GM19043 (cell line): ENCODE results near the gene ADSS1.

Source experiments
- ATAC-seq: cut with Tn5 transposase; IDR thresholded peaks from one replicate; pipeline ENCODE4 v1.9.1; 2021; ENCODE audit warnings: low read depth; ENCODE audit not compliant: unreplicated experiment

The ADSS1 gene

GRCh38 chr14:104712881-104713734 is 10.9 kb upstream of the ADSS1 start:
- no peak for ATAC-seq

GRCh38 chr14:104714066-104714465 is 10.0 kb upstream of the ADSS1 start:
- ATAC-seq, result no peak

- ATAC-seq, result no peak
Observed at GRCh38 chr14:104714681-104715080, 9.3 kb upstream of the ADSS1 start.

- no peak for ATAC-seq
Observed at GRCh38 chr14:104715416-104715815, 8.6 kb upstream of the ADSS1 start.

GRCh38 chr14:104715871-104716270 is 8.2 kb upstream of the ADSS1 start:
- ATAC-seq, result no peak

- ATAC-seq, result no peak
Observed at GRCh38 chr14:104717137-104717536, 6.9 kb upstream of the ADSS1 start.

GRCh38 chr14:104717646-104718045 is 6.4 kb upstream of the ADSS1 start:
- no peak for ATAC-seq

- ATAC-seq, result no peak
Observed at GRCh38 chr14:104718147-104718546, 5.9 kb upstream of the ADSS1 start.

GRCh38 chr14:104718871-104719270 is 5.2 kb upstream of the ADSS1 start:
- no peak for ATAC-seq

- no peak for ATAC-seq
Observed at GRCh38 chr14:104719343-104719742, 4.7 kb upstream of the ADSS1 start.

GRCh38 chr14:104721505-104722431 is 2.3 kb upstream of the ADSS1 start:
- ATAC-seq, result no peak

- ATAC-seq, result no peak
Observed at GRCh38 chr14:104722938-104723650, 935 bp upstream of the ADSS1 start.

GRCh38 chr14:104724407-104724980 is 465 bp downstream of the ADSS1 start:
- ATAC-seq, result no peak

GRCh38 chr14:104724981-104725771 is 1.1 kb downstream of the ADSS1 start:
- ATAC-seq, result no peak

- no peak for ATAC-seq
Observed at GRCh38 chr14:104725772-104726548, 1.9 kb downstream of the ADSS1 start.

- no peak for ATAC-seq
Observed at GRCh38 chr14:104726600-104727451, 2.8 kb downstream of the ADSS1 start.

- ATAC-seq, result no peak
Observed at GRCh38 chr14:104728631-104729030, 4.6 kb downstream of the ADSS1 start.
